GM23338 (cell line): Measurements from ENCODE around the gene CD83. TPM values are rescaled to one million over a fixed set of nuclear protein-coding genes. Genes with fewer than 3 reads are reported as not detected.

Source experiments
- CREB1 ChIP-seq: fragments of 250-450 bp; sonication (Bioruptor Pico); IDR thresholded peaks from 2 replicates; pipeline ENCODE4 v1.5.0; 2020; ENCODE audit warnings: low read depth, mild to moderate bottlenecking, moderate library complexity
- JUNB ChIP-seq: IDR thresholded peaks from one replicate; pipeline ENCODE4 v1.6.1; 2016; ENCODE audit warnings: antibody characterized with exemption; ENCODE audit not compliant: unreplicated experiment
- REST ChIP-seq: IDR thresholded peaks from one replicate; pipeline ENCODE4 v1.6.1; 2018; ENCODE audit warnings: antibody characterized with exemption; ENCODE audit not compliant: unreplicated experiment
- polyA plus RNA-seq: library from polyadenylated mRNA; unstranded; fragments of >200 nt; fragmentation: Nextera tagmentation; extraction: Ambion mirVana; gene quantifications from 2 replicates; pipeline ENCODE4 v1.2.1, GENCODE V29; 2016
- total RNA-seq: library from RNA; depleted of rRNA; stranded (reverse); fragments of >200 nt; shearing (Covaris generic); gene quantifications from 2 replicates; pipeline ENCODE4 v1.2.3, GENCODE V29; 2014
- TF ChIP-seq, protein P1 (sequence below): fragments of 250-450 bp; sonication (Bioruptor Pico); IDR thresholded peaks from 2 replicates; pipeline ENCODE4 v1.5.0; 2020; ENCODE audit warnings: mild to moderate bottlenecking, moderate library complexity

CD83 gene
- total and polyA plus RNA-seq, 2 experiments from 2014 or later: 8.1 to 13.2 TPM

- TF ChIP-seq, protein P1, sequence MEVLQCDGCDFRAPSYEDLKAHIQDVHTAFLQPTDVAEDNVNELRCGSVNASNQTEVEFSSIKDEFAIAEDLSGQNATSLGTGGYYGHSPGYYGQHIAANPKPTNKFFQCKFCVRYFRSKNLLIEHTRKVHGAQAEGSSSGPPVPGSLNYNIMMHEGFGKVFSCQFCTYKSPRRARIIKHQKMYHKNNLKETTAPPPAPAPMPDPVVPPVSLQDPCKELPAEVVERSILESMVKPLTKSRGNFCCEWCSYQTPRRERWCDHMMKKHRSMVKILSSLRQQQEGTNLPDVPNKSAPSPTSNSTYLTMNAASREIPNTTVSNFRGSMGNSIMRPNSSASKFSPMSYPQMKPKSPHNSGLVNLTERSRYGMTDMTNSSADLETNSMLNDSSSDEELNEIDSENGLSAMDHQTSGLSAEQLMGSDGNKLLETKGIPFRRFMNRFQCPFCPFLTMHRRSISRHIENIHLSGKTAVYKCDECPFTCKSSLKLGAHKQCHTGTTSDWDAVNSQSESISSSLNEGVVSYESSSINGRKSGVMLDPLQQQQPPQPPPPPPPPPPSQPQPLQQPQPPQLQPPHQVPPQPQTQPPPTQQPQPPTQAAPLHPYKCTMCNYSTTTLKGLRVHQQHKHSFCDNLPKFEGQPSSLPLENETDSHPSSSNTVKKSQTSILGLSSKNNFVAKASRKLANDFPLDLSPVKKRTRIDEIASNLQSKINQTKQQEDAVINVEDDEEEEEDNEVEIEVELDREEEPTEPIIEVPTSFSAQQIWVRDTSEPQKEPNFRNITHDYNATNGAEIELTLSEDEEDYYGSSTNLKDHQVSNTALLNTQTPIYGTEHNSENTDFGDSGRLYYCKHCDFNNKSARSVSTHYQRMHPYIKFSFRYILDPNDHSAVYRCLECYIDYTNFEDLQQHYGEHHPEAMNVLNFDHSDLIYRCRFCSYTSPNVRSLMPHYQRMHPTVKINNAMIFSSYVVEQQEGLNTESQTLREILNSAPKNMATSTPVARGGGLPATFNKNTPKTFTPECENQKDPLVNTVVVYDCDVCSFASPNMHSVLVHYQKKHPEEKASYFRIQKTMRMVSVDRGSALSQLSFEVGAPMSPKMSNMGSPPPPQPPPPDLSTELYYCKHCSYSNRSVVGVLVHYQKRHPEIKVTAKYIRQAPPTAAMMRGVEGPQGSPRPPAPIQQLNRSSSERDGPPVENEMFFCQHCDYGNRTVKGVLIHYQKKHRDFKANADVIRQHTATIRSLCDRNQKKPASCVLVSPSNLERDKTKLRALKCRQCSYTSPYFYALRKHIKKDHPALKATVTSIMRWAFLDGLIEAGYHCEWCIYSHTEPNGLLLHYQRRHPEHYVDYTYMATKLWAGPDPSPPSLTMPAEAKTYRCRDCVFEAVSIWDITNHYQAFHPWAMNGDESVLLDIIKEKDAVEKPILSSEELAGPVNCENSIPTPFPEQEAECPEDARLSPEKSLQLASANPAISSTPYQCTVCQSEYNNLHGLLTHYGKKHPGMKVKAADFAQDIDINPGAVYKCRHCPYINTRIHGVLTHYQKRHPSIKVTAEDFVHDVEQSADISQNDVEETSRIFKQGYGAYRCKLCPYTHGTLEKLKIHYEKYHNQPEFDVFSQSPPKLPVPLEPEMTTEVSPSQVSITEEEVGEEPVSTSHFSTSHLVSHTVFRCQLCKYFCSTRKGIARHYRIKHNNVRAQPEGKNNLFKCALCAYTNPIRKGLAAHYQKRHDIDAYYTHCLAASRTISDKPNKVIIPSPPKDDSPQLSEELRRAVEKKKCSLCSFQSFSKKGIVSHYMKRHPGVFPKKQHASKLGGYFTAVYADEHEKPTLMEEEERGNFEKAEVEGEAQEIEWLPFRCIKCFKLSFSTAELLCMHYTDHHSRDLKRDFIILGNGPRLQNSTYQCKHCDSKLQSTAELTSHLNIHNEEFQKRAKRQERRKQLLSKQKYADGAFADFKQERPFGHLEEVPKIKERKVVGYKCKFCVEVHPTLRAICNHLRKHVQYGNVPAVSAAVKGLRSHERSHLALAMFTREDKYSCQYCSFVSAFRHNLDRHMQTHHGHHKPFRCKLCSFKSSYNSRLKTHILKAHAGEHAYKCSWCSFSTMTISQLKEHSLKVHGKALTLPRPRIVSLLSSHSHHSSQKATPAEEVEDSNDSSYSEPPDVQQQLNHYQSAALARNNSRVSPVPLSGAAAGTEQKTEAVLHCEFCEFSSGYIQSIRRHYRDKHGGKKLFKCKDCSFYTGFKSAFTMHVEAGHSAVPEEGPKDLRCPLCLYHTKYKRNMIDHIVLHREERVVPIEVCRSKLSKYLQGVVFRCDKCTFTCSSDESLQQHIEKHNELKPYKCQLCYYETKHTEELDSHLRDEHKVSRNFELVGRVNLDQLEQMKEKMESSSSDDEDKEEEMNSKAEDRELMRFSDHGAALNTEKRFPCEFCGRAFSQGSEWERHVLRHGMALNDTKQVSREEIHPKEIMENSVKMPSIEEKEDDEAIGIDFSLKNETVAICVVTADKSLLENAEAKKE (CRISPR knock-in tag): no peak
- TF ChIP-seq REST (no peak), CREB1 (no peak), JUNB (no peak)
These were observed 8.2 kb upstream of the CD83 start (continued) for GRCh38 chr6:14109411-14109826.
